8988T (cell line): ENCODE data around the gene PDK4.
"Not testable (repeated sequence)": the region's sequence is repeated elsewhere in the genome, so short reads cannot be mapped to it uniquely, and the experiment has no call there.

Source experiments
- DNase-seq: peaks from one replicate; pipeline ENCODE4 v3.0.0; 2011

Gene PDK4

GRCh38 chr7:95604397-95604796 lies 8.1 kb upstream of the PDK4 start:
- not testable (repeated sequence) for DNase-seq

DNA sequence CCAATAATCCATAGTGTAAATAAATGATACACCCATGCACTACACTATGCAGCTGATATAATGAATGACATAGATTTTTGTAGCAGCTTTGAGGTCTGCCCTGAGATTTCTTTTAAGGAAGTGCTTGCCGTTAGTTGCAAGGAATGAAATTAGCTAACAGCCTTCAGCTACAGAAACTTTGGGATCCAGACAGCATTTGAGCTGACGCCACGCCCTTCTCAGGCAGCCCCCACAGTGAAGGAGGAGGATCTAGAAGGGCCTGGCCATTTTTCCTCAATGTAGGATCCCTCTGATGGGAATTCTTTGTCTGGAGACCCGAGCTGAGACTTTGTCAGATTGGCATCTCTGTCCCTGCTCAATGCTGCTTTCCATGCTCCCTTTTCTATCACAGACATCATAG lies 6.1 kb upstream of the PDK4 start:
- DNase-seq, result no peak

GRCh38 chr7:95601316-95601715 lies 5.0 kb upstream of the PDK4 start:
- no peak for DNase-seq

- no peak for DNase-seq
Measured at GRCh38 chr7:95599069-95599468, 2.8 kb upstream of the PDK4 start.

GRCh38 chr7:95598511-95598910 lies 2.2 kb upstream of the PDK4 start:
- DNase-seq, result no peak

GRCh38 chr7:95595746-95596197 lies 544 bp downstream of the PDK4 start:
- DNase-seq, result no peak

GRCh38 chr7:95594185-95594584 lies 2.1 kb downstream of the PDK4 start:
- DNase-seq, result no peak

GRCh38 chr7:95593343-95593742 lies 3.0 kb downstream of the PDK4 start:
- DNase-seq, result no peak

DNA sequence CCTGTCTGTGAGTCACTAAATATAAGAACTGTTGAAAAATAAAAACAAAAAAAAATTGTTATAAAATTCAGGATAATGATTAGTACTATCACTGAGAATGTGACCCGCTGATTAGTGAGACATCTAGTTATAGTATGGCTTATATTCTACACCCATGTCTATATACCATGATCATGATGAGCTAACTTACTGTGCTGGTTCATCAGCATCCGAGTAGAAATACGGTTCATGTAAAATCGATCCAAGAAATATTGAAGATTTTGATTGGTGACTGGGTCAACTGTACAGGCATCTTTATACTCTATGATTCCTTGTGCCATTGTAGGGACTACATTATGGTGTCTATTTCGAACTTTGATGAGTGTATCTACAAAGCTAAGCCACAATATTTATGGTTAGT lies 3.7 kb downstream of the PDK4 start:
- DNase-seq, result no peak

GRCh38 chr7:95590387-95591248 lies 5.7 kb downstream of the PDK4 start:
- DNase-seq, result no peak

DNA sequence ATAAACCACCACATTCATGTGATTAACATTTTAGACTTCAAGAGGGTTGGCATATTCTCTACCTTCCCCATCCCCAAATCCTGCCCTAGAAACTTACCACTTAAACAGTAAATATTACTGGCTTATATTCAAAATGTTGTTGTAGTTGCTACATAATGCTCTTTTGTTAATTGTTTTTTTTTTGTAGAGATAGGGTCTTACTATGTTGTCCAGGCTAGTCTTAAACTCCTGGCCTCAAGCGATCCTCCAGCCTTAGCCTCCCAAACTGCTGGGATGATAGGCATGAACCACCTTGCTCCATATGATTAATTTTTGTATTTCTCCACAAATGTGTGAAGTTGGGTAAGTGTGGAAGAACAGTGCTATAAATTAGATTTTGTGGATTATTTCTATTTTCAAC lies 6.5 kb downstream of the PDK4 start:
- DNase-seq, result no peak

DNA sequence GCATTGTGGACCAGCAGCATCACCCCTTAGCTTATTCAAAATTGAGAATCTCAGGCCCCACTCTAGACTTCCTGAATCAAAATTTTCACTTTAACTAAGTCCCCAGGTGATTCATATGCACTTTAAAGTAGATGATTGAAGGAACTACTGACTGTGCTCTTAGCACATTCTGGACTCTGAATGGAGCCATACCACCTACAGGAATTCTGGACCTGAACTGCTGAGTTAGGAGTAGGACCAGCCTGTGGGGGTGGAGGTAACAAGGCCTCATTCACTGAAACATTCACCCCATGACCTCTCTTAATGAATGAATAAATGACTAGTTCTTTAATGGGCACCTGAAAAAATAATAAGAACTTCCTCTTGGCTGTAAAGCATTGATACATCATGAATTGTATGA lies 7.3 kb downstream of the PDK4 start:
- no peak for DNase-seq

- DNase-seq, result no peak
Measured at GRCh38 chr7:95586951-95587301, 9.4 kb downstream of the PDK4 start.

DNA sequence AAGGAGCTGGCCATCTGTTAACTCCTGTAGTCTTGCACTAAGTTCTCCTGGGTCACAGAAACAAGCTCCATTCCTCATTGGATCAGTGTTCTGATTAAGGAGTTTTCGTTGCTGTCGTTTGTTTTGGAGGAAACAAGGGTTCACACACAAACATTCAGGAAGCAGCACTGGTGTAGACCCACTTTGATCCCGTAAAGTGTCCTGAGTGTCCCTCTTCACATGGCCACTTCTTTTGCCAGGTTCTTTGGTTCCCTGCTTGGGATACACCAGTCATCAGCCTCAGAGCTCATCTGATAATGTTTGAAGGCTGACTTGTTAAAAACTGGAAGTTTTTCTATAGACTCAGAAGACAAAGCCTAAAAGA lies 10.9 kb downstream of the PDK4 start:
- no peak for DNase-seq

GRCh38 chr7:95584769-95585425 lies 11.4 kb downstream of the PDK4 start:
- DNase-seq, result no peak

GRCh38 chr7:95583834-95584621 lies 12.3 kb downstream of the PDK4 start:
- no peak for DNase-seq

DNA sequence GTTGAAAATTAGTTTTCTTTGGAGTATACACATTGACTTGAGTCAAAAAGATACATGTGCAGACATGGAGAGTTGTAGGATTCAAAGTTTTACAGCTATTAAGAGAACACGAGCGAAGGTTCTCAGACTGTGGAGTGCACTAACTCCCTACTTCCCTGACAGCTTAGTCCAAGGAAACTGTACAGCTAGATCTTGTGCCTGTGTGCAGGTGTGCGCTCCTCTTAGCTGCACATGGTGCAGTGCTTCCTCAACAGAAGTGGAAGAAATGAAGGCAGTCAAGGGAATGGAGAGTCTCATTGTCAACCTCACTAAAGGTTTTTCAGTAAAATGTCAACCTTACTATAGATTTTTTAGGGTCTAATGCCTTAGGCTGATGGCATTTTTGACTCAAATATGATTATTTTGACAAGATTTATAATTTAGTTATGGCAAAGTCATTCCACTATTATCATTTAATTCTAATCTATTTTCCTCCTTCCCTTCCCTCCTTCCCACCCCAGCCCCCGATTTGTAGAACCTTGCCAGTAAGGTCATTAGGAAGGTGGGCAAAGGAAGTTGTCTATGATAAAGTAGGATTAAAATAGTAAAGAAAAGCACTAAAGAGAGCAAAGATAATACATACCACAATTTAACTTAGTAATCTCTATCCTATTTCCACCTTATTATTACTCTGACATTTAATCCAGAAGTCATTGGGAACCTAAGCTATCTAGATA lies 13.6 kb downstream of the PDK4 start:
- DNase-seq, result no peak

GRCh38 chr7:95581467-95581866 lies 14.8 kb downstream of the PDK4 start:
- no peak for DNase-seq

DNA sequence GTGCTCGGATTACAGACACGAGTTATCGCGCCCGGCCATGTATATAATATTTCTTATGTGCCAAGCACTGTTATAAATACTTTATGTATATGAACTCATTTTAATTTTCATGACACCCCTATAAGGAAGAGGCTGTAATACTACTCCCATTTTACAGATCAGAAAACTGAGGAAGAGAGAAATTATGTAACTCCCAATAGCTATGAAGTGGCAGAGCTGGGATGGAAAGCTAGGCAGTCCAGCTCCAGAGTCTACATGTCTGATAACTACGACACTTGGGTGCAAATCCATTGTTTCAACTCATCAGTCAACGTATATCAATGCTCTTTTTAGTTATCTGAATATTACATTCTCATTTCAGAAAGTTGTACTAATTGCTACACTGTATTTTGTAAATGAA lies 17.0 kb downstream of the PDK4 start:
- no peak for DNase-seq

DNA sequence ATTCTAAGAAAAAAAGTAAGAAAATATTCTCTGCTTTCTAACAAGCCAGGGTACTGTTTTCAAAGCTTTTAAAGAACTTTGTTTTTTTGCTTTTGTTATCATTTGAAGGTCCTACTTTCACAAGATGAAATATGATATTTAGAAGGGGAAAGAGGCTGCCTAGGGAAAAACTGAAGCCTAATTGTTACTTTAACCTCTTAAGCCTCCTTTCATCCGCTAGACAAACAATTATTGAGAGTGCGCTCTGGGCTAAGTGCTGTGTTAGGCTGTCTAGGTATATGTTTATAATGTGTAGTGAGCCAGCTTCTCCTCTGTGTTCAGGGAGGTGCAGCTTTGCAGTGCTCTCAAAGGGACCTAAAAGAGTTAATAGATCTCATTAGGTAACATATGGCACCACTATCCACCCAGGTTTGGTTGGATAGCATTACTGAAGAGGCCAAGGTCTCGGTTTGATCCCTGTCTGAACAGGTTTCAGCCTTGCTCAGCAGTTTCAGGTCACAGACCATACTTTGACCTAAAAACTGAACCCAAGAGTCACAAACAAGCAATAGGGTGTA lies 17.9 kb downstream of the PDK4 start:
- DNase-seq, result no peak

- DNase-seq, result no peak
Measured at GRCh38 chr7:95577137-95577536, 19.2 kb downstream of the PDK4 start.

GRCh38 chr7:95569720-95570119 lies 26.6 kb downstream of the PDK4 start:
- no peak for DNase-seq

DNA sequence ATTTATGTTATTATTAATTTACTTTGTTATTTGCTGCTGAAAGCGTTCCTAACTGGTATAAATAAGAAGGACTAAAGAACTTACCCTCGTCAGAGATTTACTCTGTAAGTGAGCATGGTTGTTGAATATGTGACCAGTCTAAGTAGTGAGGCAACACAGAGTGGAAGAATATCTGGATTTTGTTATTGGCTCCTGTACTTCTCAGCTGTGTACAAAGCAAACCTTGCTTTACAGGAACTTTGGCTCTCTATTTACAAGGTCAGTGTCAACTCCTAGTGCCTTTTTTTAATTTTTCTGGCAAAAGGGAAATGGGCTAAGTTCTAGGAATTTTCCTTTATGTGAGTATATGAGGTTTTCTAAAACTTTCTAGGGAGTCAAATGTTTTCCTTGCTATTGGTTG lies 35.6 kb downstream of the PDK4 start:
- no peak for DNase-seq
